Measurements from ENCODE around the gene DACT3.
A peak's percentile ranks its signal among the peaks of the same experiment; 100 is the strongest.

Gene DACT3

DNA sequence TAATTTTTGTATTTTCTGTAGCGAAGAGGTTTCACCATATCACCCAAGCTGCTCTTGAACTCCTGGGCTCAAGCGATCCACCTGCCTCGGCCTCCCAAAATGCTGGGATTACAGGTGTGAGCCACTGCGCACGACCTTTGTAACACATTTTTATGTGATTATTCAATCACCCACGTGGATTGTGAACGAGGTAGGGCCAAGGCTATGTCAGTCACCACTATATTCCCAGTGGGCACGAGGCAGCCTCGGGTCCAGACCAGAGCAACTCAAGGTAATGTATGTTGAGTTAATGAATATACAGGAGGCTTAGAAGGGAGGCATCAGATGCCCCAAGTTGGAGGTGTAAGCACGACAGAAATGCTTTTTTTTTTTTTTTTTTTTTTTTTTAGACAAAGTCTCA lies 45.0 kb downstream of the DACT3 start:
- TF ChIP-seq, protein P1, sequence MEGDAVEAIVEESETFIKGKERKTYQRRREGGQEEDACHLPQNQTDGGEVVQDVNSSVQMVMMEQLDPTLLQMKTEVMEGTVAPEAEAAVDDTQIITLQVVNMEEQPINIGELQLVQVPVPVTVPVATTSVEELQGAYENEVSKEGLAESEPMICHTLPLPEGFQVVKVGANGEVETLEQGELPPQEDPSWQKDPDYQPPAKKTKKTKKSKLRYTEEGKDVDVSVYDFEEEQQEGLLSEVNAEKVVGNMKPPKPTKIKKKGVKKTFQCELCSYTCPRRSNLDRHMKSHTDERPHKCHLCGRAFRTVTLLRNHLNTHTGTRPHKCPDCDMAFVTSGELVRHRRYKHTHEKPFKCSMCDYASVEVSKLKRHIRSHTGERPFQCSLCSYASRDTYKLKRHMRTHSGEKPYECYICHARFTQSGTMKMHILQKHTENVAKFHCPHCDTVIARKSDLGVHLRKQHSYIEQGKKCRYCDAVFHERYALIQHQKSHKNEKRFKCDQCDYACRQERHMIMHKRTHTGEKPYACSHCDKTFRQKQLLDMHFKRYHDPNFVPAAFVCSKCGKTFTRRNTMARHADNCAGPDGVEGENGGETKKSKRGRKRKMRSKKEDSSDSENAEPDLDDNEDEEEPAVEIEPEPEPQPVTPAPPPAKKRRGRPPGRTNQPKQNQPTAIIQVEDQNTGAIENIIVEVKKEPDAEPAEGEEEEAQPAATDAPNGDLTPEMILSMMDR (IDR thresholded peaks at IDR 0.05; ENCODE audit: low read depth, low read length), result no peak
- DNase-seq (ENCODE audit: low read depth, low spot score), result no peak
- H3K4me3 ChIP-seq (ENCODE audit: low read depth, low read length), result no peak overlapping the region
- in situ Hi-C loops (cut with HindIII; ENCODE audit: low sequenced_read_pairs), result no loop called here

DNA sequence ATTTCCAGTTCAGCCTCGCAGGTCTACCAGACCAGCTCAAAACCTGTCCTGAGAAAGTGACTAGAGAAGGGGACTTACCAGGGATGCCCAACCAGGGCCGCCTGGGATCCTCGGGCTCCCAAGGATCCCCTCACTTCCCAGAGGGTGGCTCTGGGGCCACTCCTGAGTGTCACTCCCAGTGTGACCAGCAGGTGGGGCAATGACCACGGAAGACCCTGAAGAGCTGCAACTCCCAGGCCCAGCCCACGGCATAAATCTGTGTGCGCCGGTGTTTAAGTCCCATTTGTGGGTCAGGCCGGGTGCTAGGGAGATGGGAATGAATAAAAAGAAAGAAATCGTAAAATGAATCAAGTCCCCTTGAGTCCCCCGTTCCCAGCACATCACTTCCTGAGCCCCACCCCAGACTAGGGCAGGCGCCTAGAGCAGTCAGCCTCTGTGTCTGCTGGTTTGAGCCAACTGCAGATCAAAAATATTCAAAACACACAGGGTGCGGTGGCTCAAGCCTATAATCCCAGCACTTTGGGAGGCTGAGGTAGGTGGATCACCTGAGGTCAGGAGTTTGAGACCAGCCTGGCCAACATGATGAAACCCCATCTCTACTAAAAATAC lies 46.8 kb downstream of the DACT3 start:
- in situ Hi-C loops (cut with HindIII; ENCODE audit: low sequenced_read_pairs), result no loop called here
- DNase-seq (ENCODE audit: low read depth, low spot score), result peak; percentile 74
- TF ChIP-seq, protein P1 (IDR thresholded peaks at IDR 0.05; ENCODE audit: low read depth, low read length), result peak; percentile 88
- no peak overlapping the region for H3K4me3 ChIP-seq (ENCODE audit: low read depth, low read length)

DNA sequence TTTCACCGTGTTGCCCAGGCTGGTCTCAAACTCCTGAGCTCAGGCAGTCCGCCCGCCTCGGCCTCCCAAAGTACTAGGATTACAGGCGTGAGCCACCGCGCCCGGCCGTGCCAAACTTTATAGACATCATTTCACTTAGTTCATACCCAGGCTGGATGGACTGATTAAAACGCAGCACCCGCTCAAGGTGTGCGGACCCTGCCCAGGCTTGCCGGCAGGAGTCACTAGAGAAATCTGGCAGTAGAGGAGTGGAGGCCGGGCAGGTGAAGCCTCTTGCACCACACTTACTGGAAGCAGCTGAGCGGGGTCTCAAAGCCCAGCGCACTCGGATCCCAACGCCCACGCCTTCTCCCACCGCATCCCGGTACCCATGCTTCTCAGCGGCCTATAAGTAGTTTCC lies 47.5 kb downstream of the DACT3 start:
- no peak overlapping the region for H3K4me3 ChIP-seq (ENCODE audit: low read depth, low read length)
- in situ Hi-C loops (cut with HindIII; ENCODE audit: low sequenced_read_pairs), result no loop called here
- TF ChIP-seq, protein P1 (IDR thresholded peaks at IDR 0.05; ENCODE audit: low read depth, low read length), result no peak
- no peak for DNase-seq (ENCODE audit: low read depth, low spot score)

DNA sequence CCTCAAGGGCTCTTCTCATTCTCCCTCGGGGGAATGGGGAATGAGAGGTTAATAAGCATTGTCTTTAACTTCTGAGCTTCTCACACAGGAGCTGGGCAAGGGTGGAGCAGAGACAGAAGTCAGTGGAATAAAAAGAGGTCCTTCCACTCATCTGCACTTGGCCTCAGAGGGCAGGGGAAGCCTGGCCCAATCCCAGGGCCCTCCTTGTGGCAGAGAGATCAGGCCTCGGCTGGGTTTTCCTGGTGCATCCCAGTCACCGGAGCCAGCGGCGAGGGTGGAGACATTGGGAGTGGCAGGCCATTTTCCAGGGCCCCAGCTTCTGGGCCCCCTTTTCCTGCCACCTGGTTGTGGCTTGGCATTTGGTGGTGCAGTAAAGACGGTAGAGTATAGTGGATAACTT lies 49.2 kb downstream of the DACT3 start:
- no peak overlapping the region for H3K4me3 ChIP-seq (ENCODE audit: low read depth, low read length)
- TF ChIP-seq, protein P1 (IDR thresholded peaks at IDR 0.05; ENCODE audit: low read depth, low read length), result no peak
- DNase-seq (ENCODE audit: low read depth, low spot score), result no peak
- in situ Hi-C loops (cut with HindIII; ENCODE audit: low sequenced_read_pairs), result no loop called here

DNA sequence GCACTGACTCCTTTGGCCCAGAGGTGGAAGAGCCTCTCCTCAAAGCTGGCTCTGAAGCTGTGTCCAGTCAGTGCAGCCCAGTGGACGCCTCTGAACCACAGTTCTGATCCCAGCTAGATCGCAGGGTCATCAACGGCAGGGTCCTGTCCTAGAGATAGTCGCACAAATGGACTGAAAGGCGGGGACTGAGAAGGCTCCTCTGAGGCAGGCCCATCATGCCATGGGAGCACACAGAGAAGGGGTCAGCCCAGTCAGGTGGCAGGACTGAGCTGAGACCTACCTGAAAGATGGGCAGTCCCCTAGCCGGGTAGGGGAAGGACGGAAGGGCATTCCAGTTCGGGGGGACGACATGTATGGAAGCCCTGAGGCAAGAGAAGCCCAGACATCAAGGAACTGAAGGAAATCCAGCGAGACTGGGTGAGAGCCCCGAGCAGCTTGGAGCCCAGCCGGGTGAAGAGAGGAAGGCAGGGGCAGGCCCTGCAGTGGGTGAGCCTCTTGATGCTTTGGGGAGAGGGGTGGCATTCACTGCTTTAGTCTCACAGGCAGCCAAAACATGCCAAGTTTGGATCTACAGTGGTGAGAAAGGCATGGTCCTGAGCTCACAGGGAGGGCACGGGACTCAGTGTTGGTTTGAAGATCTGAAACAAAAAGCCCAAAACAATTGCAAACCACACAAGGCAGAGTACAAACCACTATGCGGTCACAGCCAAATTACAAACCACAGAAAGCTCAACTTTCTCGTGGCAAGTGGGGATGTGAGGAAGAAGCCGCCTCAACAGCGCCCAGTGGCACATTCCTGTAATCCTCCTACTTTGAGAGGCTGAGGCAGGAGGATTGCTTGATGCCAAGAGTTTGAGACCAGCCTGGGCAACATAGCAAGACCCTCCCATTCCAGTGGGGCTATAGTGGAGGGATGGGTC lies 49.9 kb downstream of the DACT3 start:
- peak; percentile 56 for DNase-seq (ENCODE audit: low read depth, low spot score)
- H3K4me3 ChIP-seq (ENCODE audit: low read depth, low read length), result no peak overlapping the region
- in situ Hi-C loops (cut with HindIII; ENCODE audit: low sequenced_read_pairs), result no loop called here
- TF ChIP-seq, protein P1 (IDR thresholded peaks at IDR 0.05; ENCODE audit: low read depth, low read length), result no peak

DNA sequence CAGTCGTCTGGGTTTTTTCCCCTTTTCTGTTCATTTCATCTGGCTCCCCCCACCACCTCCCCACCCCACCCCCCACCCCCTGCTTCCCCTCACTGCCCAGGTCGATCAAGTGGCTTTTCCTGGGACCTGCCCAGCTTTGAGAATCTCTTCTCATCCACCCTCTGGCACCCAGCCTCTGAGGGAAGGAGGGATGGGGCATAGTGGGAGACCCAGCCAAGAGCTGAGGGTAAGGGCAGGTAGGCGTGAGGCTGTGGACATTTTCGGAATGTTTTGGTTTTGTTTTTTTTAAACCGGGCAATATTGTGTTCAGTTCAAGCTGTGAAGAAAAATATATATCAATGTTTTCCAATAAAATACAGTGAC lies 50.6 kb downstream of the DACT3 start:
- no peak overlapping the region for H3K4me3 ChIP-seq (ENCODE audit: low read depth, low read length)
- no peak for DNase-seq (ENCODE audit: low read depth, low spot score)

More for the DNA sequence above, 50.6 kb downstream of the DACT3 start:
- TF ChIP-seq, protein P1 (IDR thresholded peaks at IDR 0.05; ENCODE audit: low read depth, low read length), result no peak
- in situ Hi-C loops (cut with HindIII; ENCODE audit: low sequenced_read_pairs), result no loop called here
